Measurements from ENCODE around the gene CDR2L.

CDR2L gene

GRCh38 chr17:74987418-74987908 lies at the start of gene CDR2L:
TSS of gene CDR2L (plus strand) at chr17:74987632. CDS start at chr17:74988044, 412 bp downstream.
- peak; percentile 86 for DNase-seq (ENCODE audit: low read depth)

- no peak for DNase-seq (ENCODE audit: low read depth)
Observed at GRCh38 chr17:74938194-74938950, 49.1 kb upstream of the CDR2L start.

GRCh38 chr17:74939534-74939933 lies 47.9 kb upstream of the CDR2L start:
- DNase-seq (ENCODE audit: low read depth): no peak

GRCh38 chr17:74941128-74941725 lies 46.2 kb upstream of the CDR2L start:
- no peak for DNase-seq (ENCODE audit: low read depth)

GRCh38 chr17:74943808-74944522 lies 43.5 kb upstream of the CDR2L start:
- peak; percentile 6 for DNase-seq (ENCODE audit: low read depth)

- no peak for DNase-seq (ENCODE audit: low read depth)
Observed at GRCh38 chr17:74945543-74945942, 41.9 kb upstream of the CDR2L start.

GRCh38 chr17:74946641-74947040 lies 40.8 kb upstream of the CDR2L start:
- no peak for DNase-seq (ENCODE audit: low read depth)

GRCh38 chr17:74947041-74947754 lies 40.2 kb upstream of the CDR2L start:
- no peak for DNase-seq (ENCODE audit: low read depth)

GRCh38 chr17:74949455-74950115 lies 37.8 kb upstream of the CDR2L start:
- DNase-seq (ENCODE audit: low read depth): no peak

GRCh38 chr17:74950207-74950606 lies 37.2 kb upstream of the CDR2L start:
- no peak for DNase-seq (ENCODE audit: low read depth)

- DNase-seq (ENCODE audit: low read depth): no peak
Observed at GRCh38 chr17:74951065-74951464, 36.4 kb upstream of the CDR2L start.

GRCh38 chr17:74951680-74952421 lies 35.6 kb upstream of the CDR2L start:
- DNase-seq (ENCODE audit: low read depth): no peak

GRCh38 chr17:74952431-74953133 lies 34.9 kb upstream of the CDR2L start:
- no peak for DNase-seq (ENCODE audit: low read depth)

- DNase-seq (ENCODE audit: low read depth): no peak
Observed at GRCh38 chr17:74953134-74953687, 34.2 kb upstream of the CDR2L start.

- DNase-seq (ENCODE audit: low read depth): no peak
Observed at GRCh38 chr17:74954115-74954514, 33.3 kb upstream of the CDR2L start.

GRCh38 chr17:74954665-74955421 lies 32.6 kb upstream of the CDR2L start:
- no peak for DNase-seq (ENCODE audit: low read depth)

GRCh38 chr17:74956093-74956492 lies 31.3 kb upstream of the CDR2L start:
- no peak for DNase-seq (ENCODE audit: low read depth)

- DNase-seq (ENCODE audit: low read depth): peak; percentile 25
Observed at GRCh38 chr17:74957935-74958740, 29.3 kb upstream of the CDR2L start.

All from amniotic epithelial cell (primary cell).